Smooth muscle cell of bladder (primary cell): Measurements from ENCODE around the gene FRG2. TPM values are rescaled to one million over a fixed set of nuclear protein-coding genes. Genes with fewer than 3 reads are reported as not detected.

Experiments used
- total RNA-seq: library from RNA; depleted of rRNA; stranded (reverse); fragments of >200 nt; gene quantifications from 2 replicates; pipeline ENCODE4 v1.2.3, GENCODE V29; 2014

Gene FRG2
- total RNA-seq, result not detected in 2 replicates

GRCh38 chr4:190027156-190027555 is at the start of gene FRG2:
TSS of gene FRG2 (minus strand) at chr4:190027256. CDS start at chr4:190027204, 52 bp downstream.

GRCh38 chr4:190064342-190064741 is 37.3 kb upstream of the FRG2 start, which contains the start of gene DBET:
TSS of gene DBET (plus strand) at chr4:190064502.

Other genes starting within 250 kb of the FRG2 start
- 21.5 and 22.8 TPM in 2 replicates for gene FRG1, start 86.4 kb downstream of the FRG2 start, total RNA-seq
- not detected in 2 replicates for gene DBET, start 37.2 kb upstream of the FRG2 start, total RNA-seq
- gene DUX4, start 146.5 kb upstream of the FRG2 start, total RNA-seq, result not detected in 2 replicates